K562 (cell line): ENCODE data around the gene COL4A2. TPM values are rescaled to one million over a fixed set of nuclear protein-coding genes. Genes with fewer than 3 reads are reported as not detected.
A peak's percentile ranks its signal among the peaks of the same experiment; 100 is the strongest.

ENCODE experiments used
- BMI1 ChIP-seq: fragments of 150-350 bp; IDR thresholded peaks from 2 replicates; pipeline ENCODE4 v1.6.1; 2014; ENCODE audit warnings: low read length
- FOXJ2 ChIP-seq: fragments of 200-800 bp; sonication (Bioruptor generic); IDR thresholded peaks from 2 replicates; pipeline ENCODE4 v1.6.1; 2016; ENCODE audit warnings: missing genetic modification characterization, missing compliant biosample characterization
- HDAC6 ChIP-seq: IDR thresholded peaks from 2 replicates; pipeline ENCODE4 v1.6.1; 2012; ENCODE audit warnings: low read depth, mild to moderate bottlenecking, control low read depth, inconsistent platforms, low read length, moderate library complexity
- MCM5 ChIP-seq: fragments of 450-650 bp; IDR thresholded peaks from 2 replicates; pipeline ENCODE4 v1.6.1; 2016; ENCODE audit warnings: low read depth
- polyA plus RNA-seq, 8 experiments: library from polyadenylated mRNA; depleted of rRNA in 4 of 8; stranded (reverse) in 5 of 8; unstranded in 3 of 8; fragments of >200 nt; fragmentation: Nextera tagmentation in 2 of 8; fragmentation: Illumina TruSeq in 1 of 8; extraction: Ambion mirVana in 2 of 8; extraction: Trizol in 1 of 8; gene quantifications; 2 replicates each; pipeline versions ENCODE4 v1.2.1 to v1.2.3, GENCODE V29; 2011 to 2014; ENCODE audit warnings: inconsistent platforms in 1 of 8, missing spikeins in 1 of 8
- total RNA-seq, 7 experiments: library from RNA; depleted of rRNA in 6 of 7; stranded (reverse); fragments of >200 nt in 6 of 7; fragmentation: Illumina TruSeq in 2 of 7; extraction: Trizol in 2 of 7; gene quantifications; 2 replicates each; pipeline versions ENCODE4 v1.2.1 to v1.2.3, GENCODE V29; 2011 to 2021; ENCODE audit warnings: low replicate concordance in 1 of 7
- TF ChIP-seq, protein P1 (sequence below): fragments of 450-650 bp; IDR thresholded peaks from 2 replicates; pipeline ENCODE4 v1.6.1; 2016; ENCODE audit warnings: mild to moderate bottlenecking, moderate library complexity

COL4A2 gene
- total and polyA plus RNA-seq, 9 of the 15 experiments (the other 6 are each of a cell fraction or from before 2014, with no cell fraction given), result 0.13 to 15.2 (median 8.1) TPM

DNA sequence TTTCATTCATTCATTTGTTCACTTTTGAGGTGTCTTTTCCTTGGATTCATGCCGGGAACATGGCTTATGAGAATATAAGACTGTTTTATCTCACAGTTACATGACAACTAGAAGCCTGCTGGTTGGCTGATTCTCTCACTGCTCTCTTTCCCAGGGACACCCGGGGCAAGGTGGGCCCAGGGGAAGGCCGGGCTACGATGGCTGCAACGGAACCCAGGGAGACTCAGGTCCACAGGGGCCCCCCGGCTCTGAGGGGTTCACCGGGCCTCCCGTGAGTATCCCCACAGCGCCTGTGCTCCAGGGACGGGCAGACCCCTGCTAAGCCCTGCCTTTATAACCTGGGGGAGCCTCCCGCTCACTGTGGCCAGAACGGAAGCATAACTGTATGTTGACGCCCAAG lies 121.2 kb downstream of the COL4A2 start (continued):
- TF ChIP-seq, protein P1, sequence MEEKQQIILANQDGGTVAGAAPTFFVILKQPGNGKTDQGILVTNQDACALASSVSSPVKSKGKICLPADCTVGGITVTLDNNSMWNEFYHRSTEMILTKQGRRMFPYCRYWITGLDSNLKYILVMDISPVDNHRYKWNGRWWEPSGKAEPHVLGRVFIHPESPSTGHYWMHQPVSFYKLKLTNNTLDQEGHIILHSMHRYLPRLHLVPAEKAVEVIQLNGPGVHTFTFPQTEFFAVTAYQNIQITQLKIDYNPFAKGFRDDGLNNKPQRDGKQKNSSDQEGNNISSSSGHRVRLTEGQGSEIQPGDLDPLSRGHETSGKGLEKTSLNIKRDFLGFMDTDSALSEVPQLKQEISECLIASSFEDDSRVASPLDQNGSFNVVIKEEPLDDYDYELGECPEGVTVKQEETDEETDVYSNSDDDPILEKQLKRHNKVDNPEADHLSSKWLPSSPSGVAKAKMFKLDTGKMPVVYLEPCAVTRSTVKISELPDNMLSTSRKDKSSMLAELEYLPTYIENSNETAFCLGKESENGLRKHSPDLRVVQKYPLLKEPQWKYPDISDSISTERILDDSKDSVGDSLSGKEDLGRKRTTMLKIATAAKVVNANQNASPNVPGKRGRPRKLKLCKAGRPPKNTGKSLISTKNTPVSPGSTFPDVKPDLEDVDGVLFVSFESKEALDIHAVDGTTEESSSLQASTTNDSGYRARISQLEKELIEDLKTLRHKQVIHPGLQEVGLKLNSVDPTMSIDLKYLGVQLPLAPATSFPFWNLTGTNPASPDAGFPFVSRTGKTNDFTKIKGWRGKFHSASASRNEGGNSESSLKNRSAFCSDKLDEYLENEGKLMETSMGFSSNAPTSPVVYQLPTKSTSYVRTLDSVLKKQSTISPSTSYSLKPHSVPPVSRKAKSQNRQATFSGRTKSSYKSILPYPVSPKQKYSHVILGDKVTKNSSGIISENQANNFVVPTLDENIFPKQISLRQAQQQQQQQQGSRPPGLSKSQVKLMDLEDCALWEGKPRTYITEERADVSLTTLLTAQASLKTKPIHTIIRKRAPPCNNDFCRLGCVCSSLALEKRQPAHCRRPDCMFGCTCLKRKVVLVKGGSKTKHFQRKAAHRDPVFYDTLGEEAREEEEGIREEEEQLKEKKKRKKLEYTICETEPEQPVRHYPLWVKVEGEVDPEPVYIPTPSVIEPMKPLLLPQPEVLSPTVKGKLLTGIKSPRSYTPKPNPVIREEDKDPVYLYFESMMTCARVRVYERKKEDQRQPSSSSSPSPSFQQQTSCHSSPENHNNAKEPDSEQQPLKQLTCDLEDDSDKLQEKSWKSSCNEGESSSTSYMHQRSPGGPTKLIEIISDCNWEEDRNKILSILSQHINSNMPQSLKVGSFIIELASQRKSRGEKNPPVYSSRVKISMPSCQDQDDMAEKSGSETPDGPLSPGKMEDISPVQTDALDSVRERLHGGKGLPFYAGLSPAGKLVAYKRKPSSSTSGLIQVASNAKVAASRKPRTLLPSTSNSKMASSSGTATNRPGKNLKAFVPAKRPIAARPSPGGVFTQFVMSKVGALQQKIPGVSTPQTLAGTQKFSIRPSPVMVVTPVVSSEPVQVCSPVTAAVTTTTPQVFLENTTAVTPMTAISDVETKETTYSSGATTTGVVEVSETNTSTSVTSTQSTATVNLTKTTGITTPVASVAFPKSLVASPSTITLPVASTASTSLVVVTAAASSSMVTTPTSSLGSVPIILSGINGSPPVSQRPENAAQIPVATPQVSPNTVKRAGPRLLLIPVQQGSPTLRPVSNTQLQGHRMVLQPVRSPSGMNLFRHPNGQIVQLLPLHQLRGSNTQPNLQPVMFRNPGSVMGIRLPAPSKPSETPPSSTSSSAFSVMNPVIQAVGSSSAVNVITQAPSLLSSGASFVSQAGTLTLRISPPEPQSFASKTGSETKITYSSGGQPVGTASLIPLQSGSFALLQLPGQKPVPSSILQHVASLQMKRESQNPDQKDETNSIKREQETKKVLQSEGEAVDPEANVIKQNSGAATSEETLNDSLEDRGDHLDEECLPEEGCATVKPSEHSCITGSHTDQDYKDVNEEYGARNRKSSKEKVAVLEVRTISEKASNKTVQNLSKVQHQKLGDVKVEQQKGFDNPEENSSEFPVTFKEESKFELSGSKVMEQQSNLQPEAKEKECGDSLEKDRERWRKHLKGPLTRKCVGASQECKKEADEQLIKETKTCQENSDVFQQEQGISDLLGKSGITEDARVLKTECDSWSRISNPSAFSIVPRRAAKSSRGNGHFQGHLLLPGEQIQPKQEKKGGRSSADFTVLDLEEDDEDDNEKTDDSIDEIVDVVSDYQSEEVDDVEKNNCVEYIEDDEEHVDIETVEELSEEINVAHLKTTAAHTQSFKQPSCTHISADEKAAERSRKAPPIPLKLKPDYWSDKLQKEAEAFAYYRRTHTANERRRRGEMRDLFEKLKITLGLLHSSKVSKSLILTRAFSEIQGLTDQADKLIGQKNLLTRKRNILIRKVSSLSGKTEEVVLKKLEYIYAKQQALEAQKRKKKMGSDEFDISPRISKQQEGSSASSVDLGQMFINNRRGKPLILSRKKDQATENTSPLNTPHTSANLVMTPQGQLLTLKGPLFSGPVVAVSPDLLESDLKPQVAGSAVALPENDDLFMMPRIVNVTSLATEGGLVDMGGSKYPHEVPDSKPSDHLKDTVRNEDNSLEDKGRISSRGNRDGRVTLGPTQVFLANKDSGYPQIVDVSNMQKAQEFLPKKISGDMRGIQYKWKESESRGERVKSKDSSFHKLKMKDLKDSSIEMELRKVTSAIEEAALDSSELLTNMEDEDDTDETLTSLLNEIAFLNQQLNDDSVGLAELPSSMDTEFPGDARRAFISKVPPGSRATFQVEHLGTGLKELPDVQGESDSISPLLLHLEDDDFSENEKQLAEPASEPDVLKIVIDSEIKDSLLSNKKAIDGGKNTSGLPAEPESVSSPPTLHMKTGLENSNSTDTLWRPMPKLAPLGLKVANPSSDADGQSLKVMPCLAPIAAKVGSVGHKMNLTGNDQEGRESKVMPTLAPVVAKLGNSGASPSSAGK, result peak; percentile 47; the same call in 1 of the 2 replicates
- TF ChIP-seq BMI1 (no peak), FOXJ2 (tag) (no peak), HDAC6 (no peak), MCM5 (no peak)
